ENCODE results near the gene CCNK.

CCNK gene

DNA sequence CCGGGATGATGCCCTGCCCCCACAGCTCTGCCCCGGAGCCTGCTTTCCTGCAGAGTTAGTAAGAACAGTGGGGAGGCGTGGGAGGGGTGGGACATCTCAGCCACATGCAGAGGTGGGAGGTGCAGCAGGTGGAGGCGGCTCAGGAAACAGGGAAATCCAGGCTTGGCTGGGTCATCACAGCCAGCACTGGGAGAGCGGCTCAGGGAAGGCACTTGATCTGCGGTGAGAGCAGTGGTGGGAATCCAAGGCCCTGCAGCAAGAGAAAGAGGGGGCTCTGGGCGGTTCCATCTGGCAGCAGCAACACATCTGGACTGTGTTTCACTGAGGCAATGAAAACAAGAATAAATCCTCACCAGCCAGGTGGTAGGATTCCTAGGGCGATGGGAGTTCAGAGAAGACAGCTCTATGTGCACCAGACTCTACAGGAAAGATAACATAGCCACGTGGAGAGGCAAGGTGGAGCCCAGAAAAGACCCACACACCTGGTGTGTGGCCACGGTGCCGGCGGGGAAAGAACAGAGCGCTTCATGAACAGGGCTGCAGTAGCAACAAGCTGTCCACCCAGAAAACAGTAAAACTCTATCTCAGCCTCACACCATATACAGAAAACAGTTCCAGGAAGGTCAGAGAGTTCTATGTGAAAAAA, 65.1 kb downstream of the CCNK start:
- H3K9me3 Mint-ChIP-seq, result no peaks in the 10 kb centered on the region
- no peaks in the 10 kb centered on the region for H3K27me3 Mint-ChIP-seq
- no peaks in the 10 kb centered on the region for H3K36me3 Mint-ChIP-seq (ENCODE audit: low read depth)
- H3K4me1 Mint-ChIP-seq (ENCODE audit: low read depth), result no peaks in the 10 kb centered on the region
- H3K27ac Mint-ChIP-seq, result no peak overlapping the region
- no peak overlapping the region for H3K4me3 Mint-ChIP-seq
- intact Hi-C loops (cut with micrococcal nuclease), result no loop called here

DNA sequence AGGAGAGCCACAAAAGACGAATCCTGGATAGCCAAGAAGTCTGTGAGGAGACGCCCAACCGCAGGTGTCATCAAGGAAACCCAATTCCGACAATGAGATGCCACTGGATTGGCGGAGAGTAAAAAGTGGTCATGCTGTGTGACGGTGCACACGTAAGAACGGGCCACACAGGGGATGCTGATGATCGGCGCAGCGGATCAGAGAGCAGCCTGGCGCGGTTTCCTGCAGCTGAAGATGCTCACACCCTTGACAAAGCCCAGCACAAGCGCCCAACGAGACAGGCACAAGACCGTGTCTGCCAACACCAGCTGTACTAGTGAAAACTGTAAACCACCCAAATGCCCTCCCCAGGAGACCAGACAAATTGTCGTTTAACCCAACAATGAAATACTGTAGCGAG, 67.0 kb downstream of the CCNK start:
- H3K27me3 Mint-ChIP-seq, result no peaks in the 10 kb centered on the region
- no peak overlapping the region for H3K27ac Mint-ChIP-seq
- no peaks in the 10 kb centered on the region for H3K36me3 Mint-ChIP-seq (ENCODE audit: low read depth)
- no peak overlapping the region for H3K4me3 Mint-ChIP-seq
- no peaks in the 10 kb centered on the region for H3K9me3 Mint-ChIP-seq
- intact Hi-C loops (cut with micrococcal nuclease), result no loop called here
- no peaks in the 10 kb centered on the region for H3K4me1 Mint-ChIP-seq (ENCODE audit: low read depth)

DNA sequence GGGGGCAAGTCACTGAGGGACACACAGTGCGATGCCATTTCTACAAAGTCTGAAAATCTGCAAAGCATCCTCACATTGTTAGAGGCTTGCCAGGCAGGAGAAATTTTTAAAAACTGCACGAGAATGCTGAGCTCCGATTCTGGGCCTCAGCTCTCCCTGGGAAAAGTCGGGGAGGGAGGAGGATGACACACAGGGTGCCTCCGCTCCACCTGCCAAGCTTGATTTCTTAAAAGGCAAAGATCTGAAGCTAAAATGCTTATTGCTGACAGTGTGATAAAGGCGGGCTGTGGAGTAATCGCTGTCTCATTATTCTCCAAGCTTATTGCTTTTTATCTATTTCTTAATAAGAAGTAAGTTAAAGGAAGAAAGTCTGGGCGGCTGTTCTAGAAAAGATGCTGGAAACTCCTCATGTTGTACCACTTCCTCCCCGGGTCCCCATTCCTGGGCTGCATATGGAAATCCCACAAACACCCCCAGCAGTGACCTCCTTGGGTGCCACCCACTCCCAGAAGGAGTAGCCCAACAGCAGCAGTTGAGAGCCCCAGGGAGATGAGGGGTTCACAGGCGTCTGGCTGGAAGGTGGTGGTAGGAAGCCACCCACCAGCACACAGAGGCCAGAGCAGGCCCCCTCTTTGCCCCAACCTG, 67.8 kb downstream of the CCNK start:
- no peaks in the 10 kb centered on the region for H3K4me1 Mint-ChIP-seq (ENCODE audit: low read depth)
- intact Hi-C loops (cut with micrococcal nuclease), result no loop called here
- no peak overlapping the region for H3K27ac Mint-ChIP-seq
- no peaks in the 10 kb centered on the region for H3K27me3 Mint-ChIP-seq
- H3K36me3 Mint-ChIP-seq (ENCODE audit: low read depth), result no peaks in the 10 kb centered on the region
- H3K9me3 Mint-ChIP-seq, result no peaks in the 10 kb centered on the region
- no peak overlapping the region for H3K4me3 Mint-ChIP-seq

DNA sequence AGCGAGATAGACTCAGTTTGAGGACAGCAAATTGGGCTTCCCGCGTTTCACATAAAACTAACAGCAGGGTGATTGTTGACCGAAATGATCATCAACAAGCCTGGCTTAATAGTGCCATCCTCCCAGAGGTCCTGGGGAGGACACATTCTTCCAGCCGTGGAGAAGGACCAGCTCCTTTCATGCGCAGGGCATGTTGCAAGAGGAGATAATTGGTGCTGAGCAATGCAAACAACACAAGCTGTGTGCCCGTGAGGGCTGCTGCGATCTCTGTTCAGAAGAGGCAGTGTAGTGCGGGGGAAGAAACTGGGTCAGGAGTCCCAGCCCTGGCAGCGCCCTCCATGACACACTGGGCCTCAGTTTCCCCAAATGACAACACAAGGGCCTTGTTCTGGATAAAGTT, 68.5 kb downstream of the CCNK start:
- Mint-ChIP-seq H3K36me3 (ENCODE audit: low read depth) (no peaks in the 10 kb centered on the region), H3K9me3 (no peaks in the 10 kb centered on the region), H3K4me3 (no peak overlapping the region), H3K27me3 (no peaks in the 10 kb centered on the region), H3K4me1 (ENCODE audit: low read depth) (no peaks in the 10 kb centered on the region), H3K27ac (no peak overlapping the region)
- intact Hi-C loops (cut with micrococcal nuclease), result no loop called here

DNA sequence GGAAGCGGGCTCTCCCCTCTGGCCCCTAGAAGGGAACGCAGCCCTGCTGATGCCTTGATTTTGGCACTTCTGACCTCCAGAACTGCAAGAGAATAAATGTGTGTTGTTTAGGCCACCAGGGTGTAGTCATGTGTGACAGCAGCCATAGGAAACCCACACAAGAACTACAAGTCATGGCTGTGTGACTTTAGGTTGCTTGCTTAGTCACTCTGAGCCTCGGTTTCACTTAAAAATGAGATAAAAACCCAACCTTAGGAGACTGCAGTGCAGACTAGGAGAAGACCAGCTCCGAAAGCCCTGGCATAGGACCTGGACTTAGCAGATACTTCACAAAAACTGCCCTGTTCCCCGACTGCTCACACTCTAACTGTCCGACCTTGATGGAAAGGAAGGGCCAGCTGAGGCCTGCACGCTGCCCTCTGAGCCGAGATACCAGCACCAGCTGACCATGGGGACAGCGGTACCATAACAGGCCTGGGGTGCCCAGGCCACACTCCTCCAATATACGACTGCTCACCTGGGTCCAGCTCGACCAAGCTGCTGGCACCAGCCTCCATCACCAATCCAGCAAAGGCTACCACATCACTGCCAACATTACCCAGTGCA, 69.3 kb downstream of the CCNK start:
- Mint-ChIP-seq H3K4me1 (ENCODE audit: low read depth) (no peaks in the 10 kb centered on the region), H3K27me3 (no peaks in the 10 kb centered on the region), H3K36me3 (ENCODE audit: low read depth) (no peaks in the 10 kb centered on the region), H3K27ac (no peak overlapping the region), H3K4me3 (no peak overlapping the region), H3K9me3 (no peaks in the 10 kb centered on the region)
- intact Hi-C loops (cut with micrococcal nuclease), result no loop called here

DNA sequence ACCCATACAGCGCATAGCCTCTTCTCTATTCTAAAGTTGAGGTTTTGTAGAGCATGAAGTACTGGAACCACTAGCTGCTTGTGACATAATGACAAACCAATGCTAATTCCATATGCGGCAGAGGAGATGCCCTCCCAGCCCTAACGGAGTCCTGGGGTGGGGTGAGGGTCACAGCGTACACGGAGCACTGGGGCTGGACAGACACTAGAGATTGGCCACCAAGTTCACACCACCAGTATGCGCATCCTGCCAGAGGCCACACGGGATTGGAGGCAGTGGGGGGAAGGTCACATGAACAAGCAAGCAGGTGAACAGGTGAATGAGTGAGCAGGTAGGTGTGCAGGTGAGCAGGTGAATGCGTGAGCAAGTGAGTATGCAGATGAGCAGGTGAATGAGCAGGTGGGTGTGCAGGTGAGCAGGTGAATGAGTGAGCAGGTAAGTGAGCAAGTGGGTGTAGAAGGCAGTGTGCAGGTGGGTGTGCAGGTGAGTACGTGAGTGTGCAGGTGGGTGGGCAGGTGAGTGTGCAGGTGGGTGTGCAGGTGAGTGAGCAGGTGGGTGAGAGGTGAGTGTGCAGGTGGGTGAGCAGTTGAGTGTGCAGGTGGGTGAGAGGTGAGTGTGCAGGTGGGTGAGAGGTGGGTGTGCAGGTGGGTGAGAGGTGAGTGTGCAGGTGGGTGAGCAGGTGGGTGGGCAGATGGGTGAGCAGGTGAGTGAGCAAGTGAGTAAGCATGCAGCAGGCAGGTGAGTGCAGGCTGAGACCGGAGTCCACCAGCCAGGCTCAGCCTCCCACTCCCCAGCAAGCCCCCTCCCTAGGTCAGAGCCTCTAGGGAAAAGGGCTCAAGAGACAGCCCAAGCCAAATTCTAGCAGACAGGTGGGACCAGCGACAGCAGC, 70.1 kb downstream of the CCNK start:
- Mint-ChIP-seq H3K36me3 (ENCODE audit: low read depth) (no peaks in the 10 kb centered on the region), H3K9me3 (no peaks in the 10 kb centered on the region), H3K4me1 (ENCODE audit: low read depth) (no peaks in the 10 kb centered on the region), H3K27ac (no peak overlapping the region), H3K4me3 (no peak overlapping the region), H3K27me3 (no peaks in the 10 kb centered on the region)
- intact Hi-C loops (cut with micrococcal nuclease), result no loop called here

DNA sequence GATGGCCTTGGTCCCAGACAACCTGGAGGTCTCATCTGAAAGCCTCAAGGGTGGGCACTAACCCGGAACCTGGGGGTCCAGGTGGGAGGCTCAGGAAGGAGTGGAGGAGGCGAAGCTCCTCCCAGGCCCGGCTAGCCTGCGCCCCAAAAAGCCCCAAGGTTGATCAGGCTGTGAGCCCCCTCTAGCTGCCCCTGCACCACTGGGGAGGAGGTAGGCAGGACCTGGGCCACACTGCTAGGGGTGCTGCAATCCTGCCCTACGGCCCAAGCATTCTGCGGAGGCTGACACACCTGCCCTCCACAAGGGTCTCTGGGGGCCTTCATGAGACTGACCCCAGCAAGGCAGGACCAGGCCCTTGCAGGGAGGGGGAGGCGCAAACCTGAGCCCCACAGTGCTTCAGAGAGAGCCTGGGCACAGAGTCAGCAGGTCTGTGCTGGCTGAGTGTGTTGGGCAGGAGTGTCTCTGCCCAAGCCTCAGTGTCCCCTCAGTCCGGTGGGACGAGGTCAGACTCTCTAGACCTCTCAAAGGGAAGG, 70.9 kb downstream of the CCNK start:
- Mint-ChIP-seq H3K27ac (no peak overlapping the region), H3K4me3 (no peak overlapping the region), H3K4me1 (ENCODE audit: low read depth) (no peaks in the 10 kb centered on the region), H3K36me3 (ENCODE audit: low read depth) (no peaks in the 10 kb centered on the region), H3K9me3 (no peaks in the 10 kb centered on the region), H3K27me3 (no peaks in the 10 kb centered on the region)
- intact Hi-C loops (cut with micrococcal nuclease), result no loop called here

DNA sequence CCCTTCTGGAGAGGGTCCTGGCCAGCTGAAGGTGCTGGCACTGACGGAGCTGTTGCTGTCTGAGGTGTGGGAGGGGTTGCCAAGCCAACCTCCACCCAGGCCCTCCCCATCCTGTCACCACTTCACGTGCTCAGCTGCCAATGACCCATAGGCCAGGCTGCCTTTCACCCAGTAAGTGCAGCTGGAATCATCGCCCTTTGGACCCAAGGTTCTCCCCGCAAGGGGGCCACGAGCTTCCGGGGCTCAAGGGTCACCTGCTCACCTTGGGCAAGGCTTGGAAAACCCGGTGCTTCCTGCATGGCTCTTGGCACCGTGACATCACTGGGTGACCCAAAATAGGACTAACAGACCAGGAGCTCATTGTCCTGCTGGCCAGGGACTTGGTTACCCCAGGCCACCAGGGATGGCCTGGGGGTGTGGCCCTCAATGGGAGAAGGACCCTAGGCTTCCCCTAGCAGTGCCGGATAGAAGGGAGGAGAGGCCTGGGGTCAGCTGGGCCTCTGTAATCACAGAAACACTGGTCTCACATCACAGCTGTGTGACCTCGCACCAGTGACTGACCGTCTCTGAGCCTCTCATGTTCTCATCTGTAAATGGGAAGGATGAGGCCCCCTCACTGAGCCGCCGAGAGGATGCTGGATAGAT, 71.5 kb downstream of the CCNK start:
- H3K4me1 Mint-ChIP-seq (ENCODE audit: low read depth), result no peaks in the 10 kb centered on the region
- no peaks in the 10 kb centered on the region for H3K36me3 Mint-ChIP-seq (ENCODE audit: low read depth)
- intact Hi-C loops (cut with micrococcal nuclease), result no loop called here
- H3K27ac Mint-ChIP-seq, result no peak overlapping the region
- no peak overlapping the region for H3K4me3 Mint-ChIP-seq
- H3K9me3 Mint-ChIP-seq, result no peaks in the 10 kb centered on the region
- no peaks in the 10 kb centered on the region for H3K27me3 Mint-ChIP-seq

DNA sequence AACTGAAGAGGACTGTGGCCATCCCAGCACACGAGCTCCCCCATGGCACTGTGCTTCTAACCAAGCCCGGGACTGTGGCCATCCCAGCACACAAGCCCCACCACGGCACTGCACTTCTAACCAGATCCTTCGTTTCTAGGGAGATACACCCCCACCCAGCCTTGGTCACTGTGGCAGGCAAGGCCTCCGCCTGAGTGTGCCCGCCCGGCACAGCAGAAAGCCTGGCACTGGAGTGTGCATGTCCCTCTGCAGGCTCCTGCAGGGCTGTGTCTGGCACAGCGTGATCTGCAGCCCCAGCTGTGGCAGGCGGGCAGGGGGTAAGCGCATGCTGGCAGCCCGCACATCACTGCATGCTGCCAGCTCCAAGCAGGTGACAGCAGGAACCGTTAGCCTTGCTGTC, 73.0 kb downstream of the CCNK start:
- no peaks in the 10 kb centered on the region for H3K36me3 Mint-ChIP-seq (ENCODE audit: low read depth)
- no peaks in the 10 kb centered on the region for H3K9me3 Mint-ChIP-seq
- no peak overlapping the region for H3K4me3 Mint-ChIP-seq
- no peaks in the 10 kb centered on the region for H3K27me3 Mint-ChIP-seq
- intact Hi-C loops (cut with micrococcal nuclease), result no loop called here
- no peak overlapping the region for H3K27ac Mint-ChIP-seq
- no peaks in the 10 kb centered on the region for H3K4me1 Mint-ChIP-seq (ENCODE audit: low read depth)

DNA sequence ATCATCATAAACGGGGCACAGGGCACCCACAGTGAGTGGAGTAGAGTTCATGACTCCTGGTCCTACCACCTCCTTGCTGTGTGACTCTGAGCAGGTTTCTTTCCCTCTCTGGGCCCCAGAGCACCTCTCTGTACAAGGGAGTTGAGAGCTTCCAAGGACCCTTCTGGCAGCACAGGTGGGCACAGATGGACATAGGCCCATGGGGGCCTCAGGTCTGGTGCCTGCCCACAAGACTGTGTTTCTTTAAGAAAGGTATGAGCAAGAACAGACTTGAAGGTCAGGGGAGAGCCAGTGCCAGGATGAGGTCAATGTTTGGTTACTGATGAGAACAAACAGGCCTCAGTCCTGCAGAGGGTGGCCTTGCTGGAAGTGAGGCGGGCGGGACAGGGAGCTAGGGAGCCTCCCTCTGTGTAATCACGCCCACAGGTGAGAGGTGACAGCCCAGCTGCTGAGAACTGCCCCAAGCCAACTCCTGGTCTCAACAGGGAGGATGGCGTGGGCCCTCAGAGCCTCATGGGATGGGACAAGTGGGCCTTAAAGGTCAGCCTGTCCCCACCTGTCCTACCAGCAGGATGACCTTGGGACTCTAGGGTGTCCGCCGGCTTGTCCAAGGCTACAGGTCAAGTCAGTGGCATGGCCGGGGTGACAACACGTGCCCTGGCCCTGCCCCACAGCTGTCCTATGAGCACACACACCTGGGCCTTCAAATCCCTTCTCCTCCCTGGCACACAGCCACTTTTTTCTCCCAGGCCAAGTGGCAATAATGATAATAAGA, 73.7 kb downstream of the CCNK start:
- no peaks in the 10 kb centered on the region for H3K4me1 Mint-ChIP-seq (ENCODE audit: low read depth)
- no peaks in the 10 kb centered on the region for H3K36me3 Mint-ChIP-seq (ENCODE audit: low read depth)
- H3K27me3 Mint-ChIP-seq, result no peaks in the 10 kb centered on the region
- H3K4me3 Mint-ChIP-seq, result no peak overlapping the region
- H3K27ac Mint-ChIP-seq, result no peak overlapping the region
- intact Hi-C loops (cut with micrococcal nuclease), result no loop called here
- no peaks in the 10 kb centered on the region for H3K9me3 Mint-ChIP-seq

DNA sequence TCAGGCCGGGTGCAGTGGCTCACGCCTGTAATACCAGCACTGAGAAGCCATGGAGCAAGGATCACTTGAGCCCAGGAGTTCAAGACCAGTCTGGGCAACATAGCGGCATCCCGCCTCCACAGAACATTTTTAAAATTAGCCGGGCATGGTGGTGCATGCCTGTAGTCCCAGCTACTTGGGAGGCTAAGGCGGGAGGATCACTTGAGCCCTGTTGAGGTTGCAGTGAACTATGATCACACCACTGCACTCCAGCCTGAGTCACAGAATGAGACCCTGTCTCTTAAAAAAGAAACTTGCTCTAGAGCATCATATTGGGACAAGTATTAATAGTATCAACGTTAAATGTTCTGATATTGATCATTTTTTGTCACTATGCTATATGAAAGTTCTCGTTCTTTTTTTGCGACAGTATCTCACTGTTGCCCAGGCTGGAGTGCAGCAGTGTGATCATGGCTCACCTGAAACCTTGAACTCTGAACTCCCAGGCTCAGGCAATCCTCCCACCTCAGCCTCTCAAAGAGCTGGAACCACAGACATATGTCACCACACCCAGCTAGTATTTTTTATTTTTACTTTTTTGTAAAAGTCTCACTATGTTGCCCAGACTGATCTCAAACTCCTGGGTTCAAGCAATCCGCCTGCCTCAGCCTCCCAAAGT, 75.1 kb downstream of the CCNK start:
- H3K27ac Mint-ChIP-seq, result no peak overlapping the region
- no peak overlapping the region for H3K4me3 Mint-ChIP-seq
- H3K4me1 Mint-ChIP-seq (ENCODE audit: low read depth), result no peaks in the 10 kb centered on the region
- no peaks in the 10 kb centered on the region for H3K9me3 Mint-ChIP-seq
- no peaks in the 10 kb centered on the region for H3K36me3 Mint-ChIP-seq (ENCODE audit: low read depth)
- intact Hi-C loops (cut with micrococcal nuclease), result no loop called here
- no peaks in the 10 kb centered on the region for H3K27me3 Mint-ChIP-seq

DNA sequence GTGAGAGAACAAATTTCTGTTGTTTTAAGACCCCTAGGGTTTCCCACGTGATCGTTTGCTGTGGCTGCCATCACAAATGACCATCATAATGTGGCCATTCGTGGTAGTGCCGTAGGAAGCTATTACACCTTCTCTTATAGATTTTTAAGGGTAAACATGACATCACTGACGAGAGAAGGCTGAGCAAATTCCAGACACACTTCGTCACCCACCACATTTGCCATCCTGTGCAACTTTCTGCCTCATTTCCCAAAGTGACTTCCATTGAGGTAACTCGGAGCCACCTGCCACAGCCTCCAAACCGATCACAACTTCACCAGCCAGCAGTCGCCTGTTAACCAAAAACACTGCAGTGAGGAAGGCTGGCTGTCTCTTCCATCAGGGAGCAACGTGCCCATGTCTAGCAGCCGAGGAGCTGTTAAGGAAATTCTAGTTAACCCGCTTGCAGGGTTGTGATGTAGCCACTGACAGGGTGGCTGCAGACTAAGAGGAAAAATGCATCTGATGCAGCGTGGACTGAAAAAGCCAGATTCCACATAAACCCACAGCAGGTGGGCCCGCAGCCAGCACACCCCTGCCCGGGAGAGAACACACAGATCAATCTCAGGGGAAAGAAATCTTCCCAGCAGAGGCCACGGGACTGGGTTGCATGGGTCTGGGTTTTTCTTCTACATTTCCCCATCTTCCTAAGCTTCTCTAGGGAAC, 78.2 kb downstream of the CCNK start:
- intact Hi-C loops (cut with micrococcal nuclease), result no loop called here
- Mint-ChIP-seq H3K27ac (no peak overlapping the region), H3K9me3 (no peaks in the 10 kb centered on the region), H3K4me3 (no peak overlapping the region), H3K4me1 (ENCODE audit: low read depth) (no peaks in the 10 kb centered on the region), H3K36me3 (ENCODE audit: low read depth) (no peaks in the 10 kb centered on the region), H3K27me3 (peaks cover 1% of the 10 kb centered on the region)

All from dendritic cell treated with granulocyte-macrophage colony-stimulating factor and Interleukin-4, amounts not matched to agents 40 ng/mL and 50 ng/mL, for 4 days (primary cell).